HG03175 (cell line): ENCODE results near the gene UNC45A.

Experiments
- ATAC-seq: cut with Tn5 transposase; IDR thresholded peaks from one replicate; pipeline ENCODE4 v1.9.1; 2021; ENCODE audit warnings: mild to moderate bottlenecking, moderate library complexity; ENCODE audit not compliant: unreplicated experiment

The UNC45A gene

GRCh38 chr15:90942354-90943120, 7.5 kb downstream of the UNC45A start:
- ATAC-seq, result no peak

- no peak for ATAC-seq
These were observed 10.0 kb downstream of the UNC45A start for GRCh38 chr15:90945091-90945490.

- ATAC-seq, result no peak
These were observed 11.5 kb downstream of the UNC45A start for GRCh38 chr15:90946538-90946937.

- no peak for ATAC-seq
These were observed 12.0 kb downstream of the UNC45A start for GRCh38 chr15:90946941-90947576.

- no peak for ATAC-seq
These were observed 12.7 kb downstream of the UNC45A start for GRCh38 chr15:90947577-90948357.

GRCh38 chr15:90948506-90948905, 13.4 kb downstream of the UNC45A start:
- no peak for ATAC-seq

- no peak for ATAC-seq
These were observed 15.0 kb downstream of the UNC45A start for GRCh38 chr15:90949979-90950675.

- no peak for ATAC-seq
These were observed 15.6 kb downstream of the UNC45A start for GRCh38 chr15:90950676-90951075.

GRCh38 chr15:90952901-90953677, 18.0 kb downstream of the UNC45A start:
- no peak for ATAC-seq

- ATAC-seq, result no peak
These were observed 19.0 kb downstream of the UNC45A start for GRCh38 chr15:90953947-90954711.

GRCh38 chr15:90954712-90955623, 19.9 kb downstream of the UNC45A start, which contains the start of gene RCCD1:
RCCD1 (plus strand) TSS chr15:90954884; CDS start chr15:90956735, 1,851 bp downstream.
- peak; percentile 95 for ATAC-seq

GRCh38 chr15:90955624-90956273, 20.7 kb downstream of the UNC45A start:
- no peak for ATAC-seq

GRCh38 chr15:90956274-90957030, 21.4 kb downstream of the UNC45A start:
- no peak for ATAC-seq

- ATAC-seq, result no peak
These were observed 22.1 kb downstream of the UNC45A start for GRCh38 chr15:90957031-90957790.

- no peak for ATAC-seq
These were observed 22.7 kb downstream of the UNC45A start for GRCh38 chr15:90957791-90958190.

- ATAC-seq, result no peak
These were observed 24.0 kb downstream of the UNC45A start for GRCh38 chr15:90959028-90959595.
